Putamen (tissue), 1 donor: ENCODE measurements around the gene EDN1.
"Not testable (repeated sequence)": the region's sequence is repeated elsewhere in the genome, so short reads cannot be mapped to it uniquely, and the experiment has no call there.

Source experiments
- DNase-seq: peaks from one replicate; pipeline ENCODE4 v3.0.0-alpha.2; 2016; ENCODE audit warnings: low spot score

The EDN1 gene

DNA sequence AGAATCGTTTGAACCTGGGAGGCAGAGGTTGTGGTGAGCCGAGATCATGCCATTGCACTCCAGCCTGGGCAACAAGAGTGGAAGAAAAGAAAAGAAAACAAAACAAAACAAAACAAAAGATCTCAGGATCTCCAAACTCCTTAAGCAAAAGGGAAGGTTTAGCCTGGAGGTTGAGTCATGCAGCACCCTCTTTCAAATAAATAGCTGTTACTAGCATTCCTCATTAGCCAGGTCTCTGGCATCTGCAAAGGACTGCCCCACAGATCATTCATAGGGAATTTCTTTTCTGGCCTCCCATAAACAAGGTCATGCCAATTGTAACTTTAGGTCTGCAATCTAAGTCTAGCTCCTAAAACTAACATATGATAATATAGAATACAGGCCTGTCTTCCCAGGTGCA, 37.2 kb downstream of the EDN1 start:
- DNase-seq = no peak

DNA sequence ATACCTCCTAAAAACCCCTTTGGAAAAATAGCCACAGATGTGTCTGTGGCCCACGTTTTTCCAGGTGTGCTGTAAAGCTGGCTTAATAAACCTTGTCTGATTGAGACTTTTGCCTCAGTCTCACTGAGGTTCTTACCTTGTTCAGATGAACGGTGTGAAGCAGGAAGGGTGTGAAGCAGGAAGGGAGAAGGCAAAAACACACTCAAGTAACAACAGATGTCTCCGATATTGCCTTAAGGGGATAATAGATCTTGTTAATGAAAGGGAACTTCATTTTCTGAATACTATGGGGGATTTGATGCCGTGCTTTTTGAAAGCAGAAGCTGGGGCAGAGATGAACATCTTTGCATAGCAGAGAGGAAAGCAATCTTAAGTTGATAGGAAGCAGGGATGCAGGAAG, 37.8 kb downstream of the EDN1 start:
- DNase-seq = no peak

DNA sequence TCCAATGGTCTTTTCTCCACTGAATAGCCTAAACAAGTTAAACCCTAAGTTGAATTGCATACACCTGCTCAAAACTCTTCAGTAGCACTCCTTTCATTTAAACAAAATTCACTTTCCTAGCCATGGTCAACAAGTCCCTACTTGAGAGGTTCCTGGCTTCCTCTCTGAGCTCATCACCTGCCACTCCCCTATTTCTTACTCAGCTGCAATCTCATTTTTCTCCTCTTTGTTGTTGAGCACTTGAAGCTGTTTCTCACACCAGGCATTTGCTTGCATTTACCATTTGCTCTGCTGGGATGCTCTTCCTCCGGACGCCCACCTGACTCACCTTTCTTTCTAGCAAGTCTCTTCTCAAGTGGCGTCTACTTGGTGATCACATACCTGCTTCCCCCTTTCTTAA, 38.5 kb downstream of the EDN1 start:
- no peak for DNase-seq

DNA sequence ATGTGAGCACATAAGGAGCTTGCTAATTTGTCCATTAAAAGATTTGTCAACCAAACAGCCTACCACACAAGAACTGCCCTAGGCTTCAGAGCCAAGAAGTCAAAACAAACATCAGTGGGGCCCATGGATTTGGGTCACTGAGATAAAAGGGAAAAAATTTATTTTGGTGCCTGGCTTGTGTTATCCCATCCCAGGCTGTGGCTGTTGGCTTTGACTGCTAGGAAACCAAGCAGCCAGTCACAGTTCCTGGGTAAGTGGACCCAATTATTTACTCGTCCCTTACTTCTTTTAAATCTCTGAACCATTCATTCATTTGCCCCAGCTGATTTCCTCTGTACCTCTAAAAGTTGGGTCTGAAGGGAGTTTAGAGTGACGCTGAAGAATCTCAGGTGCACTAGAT, 41.3 kb downstream of the EDN1 start:
- DNase-seq = no peak

DNA sequence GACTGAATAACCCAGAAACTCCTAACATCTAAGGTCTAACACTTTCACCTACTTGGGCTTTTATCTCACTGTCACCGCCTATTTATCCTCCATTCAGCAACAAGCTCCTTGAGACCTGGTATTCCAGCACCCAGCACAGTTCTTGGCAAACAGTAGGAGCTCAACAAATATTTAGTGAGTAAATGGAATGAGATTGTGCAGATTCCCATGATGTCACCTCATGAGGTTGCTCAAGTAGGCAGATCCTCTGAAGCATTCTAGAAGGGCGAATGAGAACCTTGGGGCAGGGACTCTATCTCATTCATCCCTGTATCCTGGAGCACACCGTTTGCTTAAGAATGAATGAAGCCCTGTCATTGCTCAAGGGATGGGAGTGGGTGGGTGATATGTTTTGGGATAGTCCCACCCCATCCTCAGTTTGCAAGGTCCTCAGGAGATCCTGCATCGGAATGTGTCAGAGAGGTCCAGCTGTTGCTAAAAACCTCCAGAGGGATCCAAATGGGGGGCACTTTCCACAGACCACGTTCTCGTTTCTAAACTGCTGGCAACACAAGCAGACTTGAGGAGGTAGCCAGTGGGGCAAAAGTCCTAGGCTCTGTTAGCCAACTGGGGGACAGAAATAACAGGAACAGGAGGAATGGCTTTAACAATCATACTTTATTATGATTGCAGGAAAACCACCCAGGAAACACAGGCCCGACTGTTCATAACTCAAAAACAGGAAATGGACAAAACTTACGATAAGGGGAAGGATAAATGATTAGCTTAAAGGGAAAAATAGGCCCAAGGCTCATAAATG, 42.0 kb downstream of the EDN1 start:
- no peak for DNase-seq

DNA sequence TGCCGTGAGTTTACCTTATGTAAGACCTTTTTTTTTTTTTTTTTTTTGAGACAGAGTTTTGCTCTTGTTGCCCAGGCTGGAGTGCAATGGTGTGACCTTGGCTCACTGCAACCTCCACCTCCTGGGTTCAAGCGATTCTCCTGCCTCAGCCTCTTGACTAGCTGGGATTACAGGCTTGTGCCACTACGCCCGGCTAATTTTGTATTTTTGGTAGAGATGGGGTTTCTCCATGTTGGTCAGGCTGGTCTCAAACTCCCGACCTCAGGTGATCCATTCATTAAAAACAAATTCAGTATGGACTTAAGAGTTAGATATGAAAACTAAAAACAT, 42.6 kb downstream of the EDN1 start:
- not testable (repeated sequence) for DNase-seq

DNA sequence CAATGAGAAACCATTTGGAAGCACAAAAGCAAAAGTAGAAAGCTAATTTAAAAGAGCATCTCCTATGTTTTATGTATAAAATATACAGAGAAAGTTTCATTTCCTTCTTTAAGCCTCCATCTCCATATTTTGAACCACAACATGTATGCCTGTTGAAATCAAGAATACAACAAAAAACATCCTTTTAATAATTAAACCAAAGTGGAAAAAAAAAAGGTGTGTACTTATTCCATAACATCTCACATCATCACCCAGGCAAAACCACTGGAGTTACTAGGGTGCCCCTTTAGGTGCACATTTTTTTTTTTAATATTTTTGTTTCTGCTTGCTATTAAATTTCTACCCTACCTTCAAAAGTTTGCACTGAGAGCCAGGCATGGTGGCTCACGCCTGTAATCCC, 43.0 kb downstream of the EDN1 start:
- no peak for DNase-seq

DNA sequence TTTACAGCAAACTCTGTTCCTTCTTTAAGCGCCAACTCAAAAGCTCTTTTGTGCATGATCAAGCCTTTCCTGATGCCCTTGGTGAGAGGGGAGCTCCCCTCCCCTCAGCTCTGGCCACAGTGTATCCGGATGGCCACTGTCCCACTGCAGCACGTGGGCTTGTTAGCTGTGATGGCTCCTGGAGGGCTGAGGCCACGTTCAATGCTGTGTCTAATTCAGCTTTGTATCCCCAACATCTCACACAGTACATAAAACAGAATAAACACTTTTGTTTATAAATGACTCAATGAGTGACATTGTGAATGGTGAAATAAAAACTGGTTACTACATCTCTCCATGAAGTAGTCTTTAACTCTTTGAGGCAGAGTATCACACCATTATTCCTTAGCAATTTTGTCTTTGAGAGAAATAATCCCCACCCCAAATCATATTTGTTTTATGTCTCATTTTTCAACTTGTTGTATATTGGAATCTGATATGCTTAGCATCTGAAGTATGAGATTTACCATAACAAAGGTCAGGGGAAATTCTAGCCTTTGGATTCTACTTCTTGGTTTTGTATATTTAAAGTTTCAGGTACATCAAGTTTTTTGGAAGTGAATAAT, 44.5 kb downstream of the EDN1 start:
- no peak for DNase-seq

DNA sequence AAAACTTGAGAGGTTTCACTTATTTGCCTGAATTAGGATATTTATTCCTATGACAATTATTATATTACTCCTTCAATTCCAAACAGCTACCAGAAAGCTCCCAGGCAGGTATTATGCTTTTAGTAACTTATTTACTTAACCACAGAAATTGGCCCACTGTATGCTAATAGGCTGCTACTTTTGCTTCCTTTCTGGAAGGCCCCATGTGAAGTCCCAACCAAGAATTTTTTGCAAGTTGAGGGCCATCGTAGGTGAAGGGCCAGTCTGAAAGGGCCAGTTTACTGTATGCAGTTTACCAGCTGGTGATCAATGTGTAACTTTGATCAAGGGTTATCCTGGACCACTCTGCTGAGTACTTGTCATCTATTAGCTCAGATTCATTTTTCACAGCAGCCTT, 45.0 kb downstream of the EDN1 start:
- no peak for DNase-seq

DNA sequence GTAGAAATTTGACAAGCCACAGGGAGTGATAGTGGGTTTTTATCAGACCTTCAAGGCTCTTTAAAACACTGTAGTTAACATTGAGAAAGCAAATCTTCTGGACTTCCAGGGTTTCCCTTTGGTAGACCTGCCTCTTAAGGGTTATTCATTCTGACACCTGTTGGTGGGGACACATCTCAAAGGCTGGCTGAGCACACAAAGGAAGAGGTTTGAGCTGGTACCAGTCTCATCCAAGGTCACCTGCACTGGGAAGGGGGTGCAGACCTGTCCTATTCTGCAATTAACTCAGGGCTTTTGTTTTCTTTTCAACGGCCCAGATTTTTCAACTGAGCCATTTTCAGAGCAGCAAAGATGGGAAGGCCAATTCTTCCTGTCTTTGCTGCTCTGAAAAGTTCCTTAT, 45.6 kb downstream of the EDN1 start:
- DNase-seq = no peak

DNA sequence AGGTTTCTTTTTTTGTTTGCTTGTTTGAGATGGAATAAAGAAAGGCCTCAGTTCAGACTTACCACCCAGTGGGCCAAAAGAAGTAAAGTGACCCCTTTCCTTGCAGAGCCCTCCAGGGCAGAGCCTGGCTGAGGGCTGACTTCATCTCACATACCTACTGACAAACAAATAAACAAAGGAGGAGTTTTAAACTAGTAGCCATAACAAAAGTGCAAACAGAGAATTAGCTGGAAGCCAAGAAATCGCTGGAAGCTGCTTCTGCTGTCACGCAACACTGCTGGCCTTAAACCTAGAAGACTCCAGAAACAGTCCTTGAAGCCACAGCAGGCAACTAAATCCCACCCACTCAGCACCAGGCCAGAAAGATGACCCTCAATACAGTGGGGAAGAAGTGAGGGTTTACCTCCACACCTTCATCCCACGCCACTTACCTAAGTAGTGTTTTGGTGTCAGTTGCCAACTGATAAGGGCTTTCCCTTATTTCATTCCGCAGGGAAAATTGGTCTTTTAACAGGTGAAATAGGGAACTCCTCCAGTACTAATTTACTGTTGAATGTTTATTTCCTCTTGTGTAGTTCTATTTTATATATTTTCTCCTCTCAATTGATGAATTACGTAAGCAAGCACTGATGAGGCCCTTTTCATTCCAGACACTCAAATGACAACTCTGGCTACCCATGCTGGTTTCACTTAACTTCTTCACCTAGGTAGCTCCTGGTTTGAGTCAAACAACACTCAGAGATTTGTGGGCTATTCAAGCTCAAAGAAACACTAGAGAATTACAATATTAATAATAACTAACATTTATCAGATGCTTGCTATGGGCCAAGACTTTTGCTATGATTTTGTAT, 46.2 kb downstream of the EDN1 start:
- no peak for DNase-seq

DNA sequence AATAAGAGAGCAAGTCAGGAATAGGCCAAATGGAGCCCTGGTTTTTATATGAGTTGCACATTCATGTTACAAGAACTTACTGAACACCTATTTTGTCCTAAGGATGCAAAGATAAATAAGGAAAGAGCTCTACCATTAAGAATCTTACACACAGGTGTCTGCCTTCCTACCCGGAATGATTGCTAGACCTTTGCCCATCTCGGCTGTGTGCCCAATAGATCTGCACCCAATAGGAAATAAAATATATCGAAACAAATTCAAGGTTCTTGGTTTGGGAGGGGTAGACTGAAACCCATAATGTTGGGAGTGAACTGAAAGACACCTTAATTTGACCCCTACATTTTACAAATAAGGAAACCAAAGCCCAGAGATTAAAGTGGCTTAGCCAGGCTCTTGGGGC, 48.9 kb downstream of the EDN1 start:
- no peak for DNase-seq

DNA sequence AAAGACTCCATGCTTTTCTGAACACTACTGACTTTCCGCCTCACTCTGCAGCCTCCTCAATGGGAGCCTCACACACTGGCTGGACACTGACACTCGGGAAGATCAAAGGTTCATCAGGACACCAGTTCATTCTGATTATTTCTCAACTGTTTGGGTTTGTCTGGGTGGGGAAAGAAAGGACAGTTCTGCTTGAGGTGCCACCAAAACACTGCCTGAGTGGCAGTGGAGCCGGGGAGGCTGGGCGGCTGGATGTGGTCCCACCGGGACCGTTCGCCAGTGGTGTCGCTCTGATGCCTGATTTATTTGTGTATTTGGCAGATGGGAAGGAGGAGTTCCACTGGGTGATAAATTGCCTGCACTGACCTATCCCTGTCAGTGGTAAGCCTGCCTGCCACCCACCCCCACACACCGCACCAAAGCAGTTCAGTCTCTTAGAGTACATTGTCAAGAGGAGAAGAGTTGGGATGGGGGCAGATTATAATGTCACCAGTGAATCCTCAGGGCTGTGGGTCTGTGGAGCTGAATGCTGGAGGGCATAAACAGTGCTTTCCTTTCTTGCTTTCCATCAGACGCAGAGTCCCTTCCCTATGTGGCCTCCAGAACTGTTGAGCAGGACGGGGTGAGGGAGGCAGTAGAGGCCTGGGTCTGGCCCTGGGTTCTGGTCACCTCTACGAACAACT, 49.8 kb downstream of the EDN1 start:
- DNase-seq = no peak

DNA sequence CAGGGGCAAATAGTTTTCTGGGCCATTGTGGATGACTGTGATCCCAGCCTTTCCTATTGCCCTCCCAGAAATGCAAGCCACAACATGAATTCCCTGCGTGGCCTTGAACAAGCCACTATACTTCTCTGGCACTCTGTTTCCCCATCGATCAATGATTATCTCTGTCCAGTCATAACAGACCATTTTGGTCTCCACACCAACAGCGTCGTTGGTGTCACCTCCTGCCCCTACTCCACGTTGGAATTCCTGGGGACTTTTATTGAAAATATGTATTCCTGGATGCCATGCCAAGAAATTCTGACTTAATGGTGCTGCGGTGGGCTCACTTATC, 50.3 kb downstream of the EDN1 start:
- no peak for DNase-seq

DNA sequence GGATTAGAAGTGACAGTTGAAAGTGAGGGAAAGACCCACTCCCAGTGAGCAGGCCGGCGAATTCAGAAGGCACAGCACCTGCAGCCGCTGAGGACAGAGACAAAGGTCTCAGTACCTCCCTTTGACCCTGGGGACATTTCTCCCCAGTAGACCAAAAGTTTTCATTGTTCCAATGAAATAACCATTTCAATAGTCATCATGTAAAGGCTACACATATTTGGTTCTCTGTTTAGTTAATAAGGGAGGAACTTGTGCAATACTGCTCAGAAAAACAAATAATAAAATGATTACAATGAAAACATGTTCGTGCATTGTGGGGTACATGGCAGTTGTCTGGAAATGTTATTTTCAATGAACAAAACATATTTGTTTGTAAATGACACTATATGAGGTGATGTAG, 52.5 kb downstream of the EDN1 start:
- DNase-seq = no peak

DNA sequence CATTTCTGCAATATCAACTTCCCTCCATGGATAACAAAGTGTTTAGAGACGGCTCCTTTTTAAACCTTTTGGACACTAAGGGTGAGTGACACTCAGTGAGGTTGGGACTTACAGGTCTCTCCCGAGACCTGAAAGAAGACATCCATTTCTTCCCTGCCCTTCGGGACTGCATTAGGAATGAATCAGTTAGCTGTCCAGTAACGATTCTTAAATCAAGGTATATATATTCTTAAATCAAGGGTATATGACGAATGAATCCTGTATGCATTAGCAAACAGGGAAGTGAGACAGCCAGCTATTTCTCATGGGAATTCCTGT, 52.9 kb downstream of the EDN1 start:
- no peak for DNase-seq

DNA sequence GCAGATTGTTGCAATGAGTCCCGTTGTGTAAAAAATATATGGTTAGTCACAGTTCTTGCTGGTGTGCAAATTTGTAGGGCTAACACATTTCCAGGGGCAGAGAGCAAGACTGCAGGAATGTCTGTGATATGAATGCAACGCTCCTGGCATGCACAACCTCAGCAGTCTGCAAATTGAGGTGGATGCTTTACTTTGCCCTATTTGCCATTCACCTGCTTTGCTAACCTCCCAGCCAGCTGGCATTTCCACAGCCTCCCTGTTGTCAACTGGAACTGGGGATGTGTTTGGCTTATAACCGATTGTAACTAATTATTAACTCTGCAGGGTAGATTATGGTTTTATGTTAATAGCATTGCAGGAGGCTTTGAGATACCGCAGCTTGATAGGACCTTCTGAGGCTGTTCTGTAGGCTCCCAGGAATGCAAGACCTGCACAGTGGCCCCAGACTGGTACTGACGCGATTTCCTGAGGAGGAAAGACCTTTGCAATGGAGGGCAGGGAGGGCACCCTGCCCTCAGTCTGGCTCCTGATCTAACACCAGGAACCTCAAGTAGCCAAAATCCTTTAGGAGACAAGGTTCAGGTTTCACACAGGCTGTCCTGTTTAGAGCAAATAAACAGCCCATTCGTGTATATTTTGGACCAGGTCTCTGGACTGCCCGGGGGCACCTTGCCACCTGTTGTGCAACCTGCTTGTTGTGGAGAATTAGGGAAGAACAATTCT, 53.4 kb downstream of the EDN1 start:
- no peak for DNase-seq

DNA sequence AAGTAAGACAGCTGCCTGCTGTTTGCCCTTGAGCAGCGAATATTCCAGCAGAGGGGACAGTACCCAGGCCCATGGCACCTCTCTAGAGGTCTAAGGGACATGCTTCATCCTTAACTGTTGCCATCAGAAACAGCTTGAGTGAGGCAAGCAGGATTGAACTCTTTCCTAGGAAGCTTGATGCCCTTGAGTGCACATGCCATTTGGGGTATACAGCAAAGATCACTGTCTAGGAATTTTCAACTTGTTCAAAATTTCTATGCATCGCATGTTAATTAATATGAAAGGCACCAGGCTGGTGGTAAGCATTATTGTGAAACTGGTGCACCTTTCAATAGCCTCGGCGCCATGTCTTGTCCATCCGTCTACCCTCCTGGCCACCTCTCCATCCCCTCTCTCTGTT, 54.1 kb downstream of the EDN1 start:
- no peak for DNase-seq

DNA sequence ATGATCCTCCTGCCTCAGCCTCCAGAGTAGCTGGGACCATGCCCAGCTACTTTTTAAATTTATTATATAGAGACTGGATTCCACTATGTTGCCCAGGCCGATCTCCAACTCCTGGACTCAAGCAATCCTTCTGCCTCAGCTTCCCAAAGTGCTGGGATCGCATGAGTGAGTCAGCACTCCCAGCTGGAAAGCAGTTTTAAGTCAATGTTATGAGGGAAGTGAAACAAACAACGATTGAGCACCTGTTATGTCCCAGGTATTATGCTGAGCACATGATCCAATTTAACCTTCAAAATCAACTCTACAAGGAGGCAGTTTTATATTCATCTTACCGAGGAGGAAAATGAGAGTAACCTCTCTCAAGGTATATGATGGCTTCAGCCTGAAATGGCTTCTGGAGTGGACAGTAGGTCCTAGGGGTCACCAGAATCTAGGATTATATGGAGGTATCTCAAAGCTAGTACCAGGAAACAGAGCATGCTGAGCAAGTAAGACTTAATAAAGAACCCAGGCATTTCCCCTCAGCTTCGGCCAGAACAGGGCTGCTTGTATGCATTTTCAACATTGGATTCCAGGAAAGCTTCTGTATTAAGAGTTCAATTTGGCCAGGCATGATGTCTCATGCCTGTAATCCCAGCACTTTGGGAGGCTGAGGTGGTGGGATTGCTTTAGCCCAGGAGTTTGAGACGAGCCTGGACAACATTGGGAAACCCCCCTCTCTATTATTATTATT, 55.0 kb downstream of the EDN1 start:
- no peak for DNase-seq

DNA sequence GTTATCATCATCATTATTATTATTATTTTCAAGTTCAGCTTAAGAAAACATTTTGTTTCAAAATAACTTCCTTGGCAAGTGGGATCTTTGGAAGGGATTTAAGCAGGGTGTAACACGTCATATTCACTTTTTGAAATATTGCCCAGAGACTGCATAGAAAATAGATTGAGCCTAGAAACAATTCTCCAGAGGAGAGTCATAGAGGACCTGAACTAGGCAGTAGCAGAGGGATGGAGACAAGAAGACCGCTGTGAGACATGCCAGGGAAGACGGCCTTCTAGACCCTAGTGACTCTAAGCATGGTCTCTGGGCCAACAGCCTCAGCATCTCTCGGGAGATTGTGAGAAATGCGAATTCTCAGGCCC, 55.5 kb downstream of the EDN1 start:
- no peak for DNase-seq
